ENCODE results near the gene LMAN1.

Gene LMAN1

GRCh38 chr18:59358712-59359575 is at the start of gene LMAN1:
Gene LMAN1 (minus strand): TSS chr18:59359265. CDS start chr18:59359244, 21 bp downstream.
- peak; percentile 92 for DNase-seq

- DNase-seq: peak; percentile 77
Measured at GRCh38 chr18:59402432-59403090, 43.5 kb upstream of the LMAN1 start.

GRCh38 chr18:59400407-59400806 is 41.3 kb upstream of the LMAN1 start:
- no peak for DNase-seq

GRCh38 chr18:59395226-59396175 is 36.4 kb upstream of the LMAN1 start:
- DNase-seq: no peak

GRCh38 chr18:59393381-59393780 is 34.3 kb upstream of the LMAN1 start:
- no peak for DNase-seq

- DNase-seq: no peak
Measured at GRCh38 chr18:59388817-59389216, 29.8 kb upstream of the LMAN1 start.

- no peak for DNase-seq
Measured at GRCh38 chr18:59387687-59388565, 28.9 kb upstream of the LMAN1 start.

- no peak for DNase-seq
Measured at GRCh38 chr18:59386909-59387686, 28.0 kb upstream of the LMAN1 start.

- DNase-seq: no peak
Measured at GRCh38 chr18:59385191-59385590, 26.1 kb upstream of the LMAN1 start.

GRCh38 chr18:59383851-59384250 is 24.8 kb upstream of the LMAN1 start:
- no peak for DNase-seq

- DNase-seq: no peak
Measured at GRCh38 chr18:59382383-59382782, 23.3 kb upstream of the LMAN1 start.

GRCh38 chr18:59381949-59382348 is 22.9 kb upstream of the LMAN1 start:
- no peak for DNase-seq

GRCh38 chr18:59380706-59381105 is 21.6 kb upstream of the LMAN1 start:
- DNase-seq: no peak

- no peak for DNase-seq
Measured at GRCh38 chr18:59379772-59380522, 20.9 kb upstream of the LMAN1 start.

- DNase-seq: no peak
Measured at GRCh38 chr18:59377613-59378337, 18.7 kb upstream of the LMAN1 start.

GRCh38 chr18:59376351-59376935 is 17.4 kb upstream of the LMAN1 start:
- DNase-seq: no peak

GRCh38 chr18:59374128-59374527 is 15.1 kb upstream of the LMAN1 start:
- DNase-seq: no peak

- no peak for DNase-seq
Measured at GRCh38 chr18:59372975-59373374, 13.9 kb upstream of the LMAN1 start.

- no peak for DNase-seq
Measured at GRCh38 chr18:59360381-59360780, 1.3 kb upstream of the LMAN1 start.
